Stomach (tissue), 4 donors: Measurements from ENCODE around the gene TTC8.

Experiments
- EP300 ChIP-seq: sonication (generic); formaldehyde crosslinking; IDR thresholded peaks from one replicate; pipeline ENCODE4 v1.6.1; 2017; ENCODE audit warnings: antibody characterized with exemption
- POLR2A ChIP-seq, 4 donors: fragments of 450-650 bp; IDR thresholded peaks; one replicate each; pipeline ENCODE4 v1.6.1; 2016; ENCODE audit warnings: antibody characterized with exemption in 4 of 4, control low read depth in 2 of 4, mild to moderate bottlenecking in 1 of 4, moderate library complexity in 1 of 4
- TF ChIP-seq, protein P1 (sequence below), 7 experiments: fragments of 450-650 bp in 4 of 7; fragments of 200-600 bp in 3 of 7; sonication (generic) in 3 of 7; IDR thresholded peaks; one replicate each; pipeline ENCODE4 v1.5.1; 2016 to 2019; ENCODE audit warnings: antibody characterized with exemption in 7 of 7, control low read depth in 2 of 7, mild to moderate bottlenecking in 1 of 7

DNA sequence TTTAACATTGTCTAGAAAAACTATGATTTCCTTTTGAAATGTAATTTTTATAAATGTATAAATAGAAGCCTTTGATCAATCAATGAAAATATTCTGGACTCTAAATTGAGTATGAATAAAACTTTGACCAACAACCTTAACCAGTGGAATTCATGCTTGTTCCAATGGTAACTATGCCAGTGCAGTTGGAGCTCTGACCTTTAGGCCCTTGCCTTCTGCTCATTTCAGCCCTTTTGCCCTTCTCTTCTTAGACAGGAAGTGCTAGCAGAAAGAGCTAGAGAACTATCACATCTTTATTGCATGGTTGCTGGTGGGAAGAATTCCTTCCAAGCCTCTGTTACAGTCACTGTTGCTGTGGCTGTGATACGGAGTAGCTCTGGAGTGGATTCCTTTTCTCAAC, 39.7 kb downstream of the TTC8 start:
- TF ChIP-seq, protein P1, sequence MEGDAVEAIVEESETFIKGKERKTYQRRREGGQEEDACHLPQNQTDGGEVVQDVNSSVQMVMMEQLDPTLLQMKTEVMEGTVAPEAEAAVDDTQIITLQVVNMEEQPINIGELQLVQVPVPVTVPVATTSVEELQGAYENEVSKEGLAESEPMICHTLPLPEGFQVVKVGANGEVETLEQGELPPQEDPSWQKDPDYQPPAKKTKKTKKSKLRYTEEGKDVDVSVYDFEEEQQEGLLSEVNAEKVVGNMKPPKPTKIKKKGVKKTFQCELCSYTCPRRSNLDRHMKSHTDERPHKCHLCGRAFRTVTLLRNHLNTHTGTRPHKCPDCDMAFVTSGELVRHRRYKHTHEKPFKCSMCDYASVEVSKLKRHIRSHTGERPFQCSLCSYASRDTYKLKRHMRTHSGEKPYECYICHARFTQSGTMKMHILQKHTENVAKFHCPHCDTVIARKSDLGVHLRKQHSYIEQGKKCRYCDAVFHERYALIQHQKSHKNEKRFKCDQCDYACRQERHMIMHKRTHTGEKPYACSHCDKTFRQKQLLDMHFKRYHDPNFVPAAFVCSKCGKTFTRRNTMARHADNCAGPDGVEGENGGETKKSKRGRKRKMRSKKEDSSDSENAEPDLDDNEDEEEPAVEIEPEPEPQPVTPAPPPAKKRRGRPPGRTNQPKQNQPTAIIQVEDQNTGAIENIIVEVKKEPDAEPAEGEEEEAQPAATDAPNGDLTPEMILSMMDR (IDR thresholded peaks at IDR 0.05) = no peak
- TF ChIP-seq POLR2A (IDR thresholded peaks at IDR 0.05) = no peak
- TF ChIP-seq EP300 = no peak
